Measurements from ENCODE around the gene KAZN.

DNA sequence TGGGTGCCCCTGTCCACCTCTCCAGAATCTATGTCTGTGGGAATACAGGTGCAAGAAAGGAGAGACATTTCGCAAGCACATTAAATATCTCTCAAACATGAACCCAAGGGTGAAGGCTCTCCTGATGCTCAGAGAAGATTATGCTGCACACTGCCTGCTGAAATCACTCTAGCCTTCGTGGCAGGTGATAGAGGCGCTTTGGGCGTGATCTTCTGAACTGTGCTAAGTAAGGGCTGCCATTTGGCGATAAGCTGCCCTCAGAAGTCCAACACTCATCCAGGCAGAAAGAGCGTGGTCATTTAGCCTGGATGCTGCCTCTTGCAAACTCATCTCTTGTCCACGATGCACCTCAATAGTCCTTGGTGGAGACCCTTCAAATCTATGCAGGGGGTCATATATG lies 241.9 kb downstream of the KAZN start:
- TF ChIP-seq EP300 (IDR thresholded peaks at IDR 0.05) (no peak), POLR2A (IDR thresholded peaks at IDR 0.05) (no peak)
- TF ChIP-seq, protein P1, sequence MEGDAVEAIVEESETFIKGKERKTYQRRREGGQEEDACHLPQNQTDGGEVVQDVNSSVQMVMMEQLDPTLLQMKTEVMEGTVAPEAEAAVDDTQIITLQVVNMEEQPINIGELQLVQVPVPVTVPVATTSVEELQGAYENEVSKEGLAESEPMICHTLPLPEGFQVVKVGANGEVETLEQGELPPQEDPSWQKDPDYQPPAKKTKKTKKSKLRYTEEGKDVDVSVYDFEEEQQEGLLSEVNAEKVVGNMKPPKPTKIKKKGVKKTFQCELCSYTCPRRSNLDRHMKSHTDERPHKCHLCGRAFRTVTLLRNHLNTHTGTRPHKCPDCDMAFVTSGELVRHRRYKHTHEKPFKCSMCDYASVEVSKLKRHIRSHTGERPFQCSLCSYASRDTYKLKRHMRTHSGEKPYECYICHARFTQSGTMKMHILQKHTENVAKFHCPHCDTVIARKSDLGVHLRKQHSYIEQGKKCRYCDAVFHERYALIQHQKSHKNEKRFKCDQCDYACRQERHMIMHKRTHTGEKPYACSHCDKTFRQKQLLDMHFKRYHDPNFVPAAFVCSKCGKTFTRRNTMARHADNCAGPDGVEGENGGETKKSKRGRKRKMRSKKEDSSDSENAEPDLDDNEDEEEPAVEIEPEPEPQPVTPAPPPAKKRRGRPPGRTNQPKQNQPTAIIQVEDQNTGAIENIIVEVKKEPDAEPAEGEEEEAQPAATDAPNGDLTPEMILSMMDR (IDR thresholded peaks at IDR 0.05), result no peak
